ENCODE data around the gene INHBC. TPM values are rescaled to one million over a fixed set of nuclear protein-coding genes. Genes with fewer than 3 reads are reported as not detected.

INHBC gene
- total RNA-seq, 1 experiment from 2014 or later = 0.35 TPM

- no peaks in the 10 kb centered on the region for H3K27me3 ChIP-seq (ENCODE audit: insufficient read depth, low read depth)
- H3K9me2 ChIP-seq (ENCODE audit: insufficient read depth) = no peaks in the 10 kb centered on the region
- H3K79me2 ChIP-seq (ENCODE audit: low read depth) = peaks cover 21% of the 10 kb centered on the region
- no peaks in the 10 kb centered on the region for H3K9me3 ChIP-seq (ENCODE audit: insufficient read depth, low read depth)
- H3K4me2 ChIP-seq = peak overlapping the region; percentile 90
- peak overlapping the region; percentile 91 for H3K27ac ChIP-seq
- no peaks in the 10 kb centered on the region for H3K36me3 ChIP-seq (ENCODE audit: low read depth)
- H3F3A ChIP-seq (ENCODE audit: insufficient read depth, low read depth) = peaks cover 13% of the 10 kb centered on the region; the same call in 1 of the 2 replicates
- TF ChIP-seq CTCF (conservative IDR thresholded peaks at IDR 0.05) (no peak), EZH2 (IDR thresholded peaks at IDR 0.05; ENCODE audit: low read depth) (no peak)
- peak overlapping the region; percentile 74 for H3K4me3 ChIP-seq
- H2AFZ ChIP-seq = peak overlapping the region; percentile 76
- H4K20me1 ChIP-seq (ENCODE audit: insufficient read depth) = no peaks in the 10 kb centered on the region
- intact Hi-C loops (cut with micrococcal nuclease; ENCODE audit: unreplicated experiment) = no loop called here
- no peak for DNase-seq
- H3K4me1 ChIP-seq (replicated peaks; ENCODE audit: insufficient read depth) = peaks cover 18% of the 10 kb centered on the region
- TSS peak; percentile 61 for BruUV-seq (replicated peaks)
- ChIA-PET CTCF (no interaction called here), POLR2A (ENCODE audit: unreplicated experiment) (no interaction called here)
Measured at GRCh38 chr12:57429473-57430111, 5.0 kb upstream of the INHBC start.

- no peaks in the 10 kb centered on the region for H4K20me1 ChIP-seq (ENCODE audit: insufficient read depth)
- peak in 1 of 2 experiments; percentile 69 for DNase-seq
- H3K4me3 ChIP-seq = peak overlapping the region; percentile 74
- H3K9me3 ChIP-seq (ENCODE audit: insufficient read depth, low read depth) = no peaks in the 10 kb centered on the region
- ChIA-PET CTCF (no interaction called here), POLR2A (ENCODE audit: unreplicated experiment) (no interaction called here)
- TF ChIP-seq CTCF (conservative IDR thresholded peaks at IDR 0.05) = no peak
- no peak for TF ChIP-seq EZH2 (IDR thresholded peaks at IDR 0.05; ENCODE audit: low read depth)
- H3K36me3 ChIP-seq (ENCODE audit: low read depth) = no peaks in the 10 kb centered on the region
- H2AFZ ChIP-seq = peak overlapping the region; percentile 76
- H3F3A ChIP-seq (ENCODE audit: insufficient read depth, low read depth) = peaks cover 13% of the 10 kb centered on the region; the same call in 1 of the 2 replicates
- H3K4me2 ChIP-seq = peak overlapping the region; percentile 90
- H3K27me3 ChIP-seq (ENCODE audit: insufficient read depth, low read depth) = no peaks in the 10 kb centered on the region
- intact Hi-C loops (cut with micrococcal nuclease; ENCODE audit: unreplicated experiment) = no loop called here
- peak overlapping the region; percentile 91 for H3K27ac ChIP-seq
- H3K4me1 ChIP-seq (replicated peaks; ENCODE audit: insufficient read depth) = peaks cover 18% of the 10 kb centered on the region
- no peaks in the 10 kb centered on the region for H3K9me2 ChIP-seq (ENCODE audit: insufficient read depth)
- BruUV-seq (replicated peaks) = no TSS peak
- H3K79me2 ChIP-seq (ENCODE audit: low read depth) = peaks cover 21% of the 10 kb centered on the region
Measured at GRCh38 chr12:57430112-57430930, 4.3 kb upstream of the INHBC start.

- no peaks in the 10 kb centered on the region for H3K36me3 ChIP-seq (ENCODE audit: low read depth)
- ChIA-PET CTCF (no interaction called here), POLR2A (ENCODE audit: unreplicated experiment) (no interaction called here)
- H3K9me3 ChIP-seq (ENCODE audit: insufficient read depth, low read depth) = no peaks in the 10 kb centered on the region
- H3K79me2 ChIP-seq (ENCODE audit: low read depth) = peaks cover 21% of the 10 kb centered on the region
- peaks cover 13% of the 10 kb centered on the region; the same call in 1 of the 2 replicates for H3F3A ChIP-seq (ENCODE audit: insufficient read depth, low read depth)
- H3K4me1 ChIP-seq (replicated peaks; ENCODE audit: insufficient read depth) = peaks cover 18% of the 10 kb centered on the region
- H3K4me2 ChIP-seq = peak within 1 kb of the TSS; percentile 93
- H3K9me2 ChIP-seq (ENCODE audit: insufficient read depth) = no peaks in the 10 kb centered on the region
- no peaks in the 10 kb centered on the region for H4K20me1 ChIP-seq (ENCODE audit: insufficient read depth)
- DNase-seq = peak; percentile 85 to 95
- TSS peak; percentile 85 for BruUV-seq (replicated peaks)
- H3K27ac ChIP-seq = peak within 1 kb of the TSS; percentile 91
- TF ChIP-seq CTCF (conservative IDR thresholded peaks at IDR 0.05) = no peak
- TF ChIP-seq EZH2 (IDR thresholded peaks at IDR 0.05; ENCODE audit: low read depth) = no peak
- peak within 1 kb of the TSS; percentile 97 for H2AFZ ChIP-seq
- intact Hi-C loops (cut with micrococcal nuclease; ENCODE audit: unreplicated experiment) = no loop called here
- peak within 1 kb of the TSS; percentile 74 for H3K4me3 ChIP-seq
- no peaks in the 10 kb centered on the region for H3K27me3 ChIP-seq (ENCODE audit: insufficient read depth, low read depth)
Measured at GRCh38 chr12:57430931-57431566, 3.5 kb upstream of the INHBC start, which contains the start of gene R3HDM2. TSS of gene R3HDM2 (minus strand) at chr12:57431043. CDS start at chr12:57310428, 120,615 bp downstream.
